Measurements from ENCODE around the gene AKIRIN1. TPM values are rescaled to one million over a fixed set of nuclear protein-coding genes. Genes with fewer than 3 reads are reported as not detected.
"Not testable (repeated sequence)": the region's sequence is repeated elsewhere in the genome, so short reads cannot be mapped to it uniquely, and the experiment has no call there.

The AKIRIN1 gene
- total RNA-seq, 1 experiment from 2014 or later: 38.0 TPM

DNA sequence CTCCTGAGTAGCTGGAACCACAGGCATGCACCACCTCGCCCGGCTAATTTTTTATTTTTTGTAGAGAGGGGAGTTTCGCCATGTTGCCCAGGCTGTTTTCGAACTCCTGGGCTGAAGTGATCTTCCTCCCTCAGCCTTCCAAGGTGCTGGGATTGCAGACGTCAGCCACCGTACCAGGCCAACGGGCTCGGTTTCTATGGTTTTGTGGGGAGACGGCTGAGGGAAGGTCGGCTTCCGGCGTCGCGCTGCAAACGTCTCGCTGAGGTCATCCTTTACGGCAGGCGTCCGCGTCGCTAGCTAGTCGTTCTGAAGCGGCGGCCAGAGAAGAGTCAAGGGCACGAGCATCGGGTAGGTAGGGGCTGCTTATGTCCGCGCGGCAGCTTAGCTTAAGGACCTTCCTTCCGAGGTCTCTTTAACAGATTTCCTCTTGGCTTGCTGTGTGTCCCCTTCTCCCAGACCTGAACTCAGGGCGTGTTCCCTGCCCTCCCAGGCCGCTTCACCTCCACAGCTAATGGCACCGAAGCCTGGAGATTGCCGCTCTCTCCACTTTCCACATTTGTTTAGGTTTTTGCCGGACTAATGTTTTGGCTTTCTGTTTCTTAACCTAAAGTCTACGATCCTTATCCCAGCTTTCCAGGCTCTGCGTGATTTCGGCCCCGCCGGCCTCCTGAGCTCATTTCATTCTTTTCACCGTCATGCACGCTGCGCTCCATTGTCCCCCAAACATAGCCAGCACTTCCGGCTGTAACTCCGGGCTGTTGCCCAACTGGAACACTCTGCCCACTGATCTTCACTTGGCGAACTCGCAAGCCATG lies 35.2 kb downstream of the AKIRIN1 start, which contains the start of gene NDUFS5:
Gene NDUFS5 (plus strand): TSS at position 300 of the 815 bp plus-strand sequence. CDS start 2,375 bp downstream, outside the sequence.
- in situ Hi-C loops (cut with HindIII; ENCODE audit: low pct_unique_long_range_greater_than_20kb, low sequenced_read_pairs): no loop called here
- DNase-seq (ENCODE audit: low read depth): peak; percentile 90

DNA sequence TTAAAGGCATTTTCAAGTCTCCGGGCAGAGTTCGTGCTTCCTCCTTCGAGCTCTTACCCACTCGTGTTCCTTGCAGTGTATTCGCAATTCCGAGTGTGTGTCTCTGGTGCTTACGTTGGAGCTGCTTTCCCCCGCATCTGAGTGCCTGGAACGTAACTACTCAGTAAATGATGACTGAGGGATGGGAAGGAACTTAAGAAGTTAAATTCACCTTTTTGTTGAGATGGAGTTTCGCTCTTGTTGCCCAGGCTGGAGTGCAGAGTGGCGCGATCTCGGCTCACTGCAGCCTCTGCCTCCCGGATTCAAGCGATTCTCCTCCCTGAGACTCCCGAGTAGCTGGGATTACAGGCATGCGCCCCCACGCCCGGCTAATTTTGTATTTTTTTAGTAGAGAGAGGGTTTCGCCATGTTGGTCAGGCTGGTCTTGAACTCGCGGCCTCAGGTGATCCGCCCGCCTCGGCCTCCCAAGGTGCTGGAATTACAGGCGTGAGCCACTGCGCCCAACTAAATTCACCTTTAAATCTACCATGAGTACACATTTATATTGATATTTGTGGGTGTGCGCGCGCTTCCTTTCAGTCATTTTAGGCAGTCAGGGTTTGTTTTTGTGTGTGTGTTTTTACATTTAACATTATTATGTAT lies 35.9 kb downstream of the AKIRIN1 start:
- no peak for DNase-seq (ENCODE audit: low read depth)
- in situ Hi-C loops (cut with HindIII; ENCODE audit: low pct_unique_long_range_greater_than_20kb, low sequenced_read_pairs): no loop called here

- in situ Hi-C loops (cut with HindIII; ENCODE audit: low pct_unique_long_range_greater_than_20kb, low sequenced_read_pairs): no loop called here
- DNase-seq (ENCODE audit: low read depth): no peak
Observed at GRCh38 chr1:39034114-39034654, 43.1 kb downstream of the AKIRIN1 start.

DNA sequence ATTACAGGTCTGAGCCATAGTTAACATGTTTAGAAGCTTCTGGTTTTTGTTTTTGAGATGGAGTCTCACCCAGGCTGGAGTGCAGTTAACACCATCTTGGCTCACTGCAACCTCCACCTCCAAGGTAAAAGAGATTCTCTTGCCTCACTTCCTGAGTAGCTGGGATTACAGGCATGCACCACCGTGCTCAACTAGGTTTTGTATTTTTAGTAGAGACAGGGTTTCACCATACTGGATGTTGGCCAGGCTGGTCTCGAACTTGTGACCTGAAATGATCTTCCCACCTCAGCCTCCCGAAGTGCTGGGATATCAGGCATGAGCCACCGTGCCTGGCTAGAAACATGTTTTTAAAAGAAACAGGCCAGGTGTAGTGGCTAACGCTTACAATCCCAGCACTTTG lies 45.6 kb downstream of the AKIRIN1 start:
- no peak for DNase-seq (ENCODE audit: low read depth)
- in situ Hi-C loops (cut with HindIII; ENCODE audit: low pct_unique_long_range_greater_than_20kb, low sequenced_read_pairs): no loop called here

- in situ Hi-C loops (cut with HindIII; ENCODE audit: low pct_unique_long_range_greater_than_20kb, low sequenced_read_pairs): no loop called here
- no peak for DNase-seq (ENCODE audit: low read depth)
Observed at GRCh38 chr1:39043513-39043912, 52.4 kb downstream of the AKIRIN1 start.

- no peak for DNase-seq (ENCODE audit: low read depth)
- in situ Hi-C loops (cut with HindIII; ENCODE audit: low pct_unique_long_range_greater_than_20kb, low sequenced_read_pairs): no loop called here
Observed at GRCh38 chr1:39044762-39045161, 53.7 kb downstream of the AKIRIN1 start.

DNA sequence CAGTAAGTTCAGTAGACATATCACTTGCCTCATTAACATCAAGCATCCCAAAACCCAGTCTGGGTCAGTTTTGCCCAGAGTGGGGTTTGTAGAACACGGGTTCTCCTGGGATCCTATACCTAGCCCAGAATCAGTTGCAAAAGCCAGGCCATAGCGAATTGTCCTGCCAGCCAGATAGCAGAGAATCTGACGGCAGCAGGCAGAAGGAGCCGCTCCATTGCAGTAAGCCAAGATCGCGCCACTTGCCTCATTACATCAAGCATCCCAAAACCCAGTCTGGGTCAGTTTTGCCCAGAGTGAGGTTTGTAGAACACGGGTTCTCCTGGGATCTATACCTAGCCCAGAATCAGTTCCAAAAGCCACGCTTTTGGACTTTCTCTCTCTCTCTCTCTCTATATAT lies 54.2 kb downstream of the AKIRIN1 start:
- in situ Hi-C loops (cut with HindIII; ENCODE audit: low pct_unique_long_range_greater_than_20kb, low sequenced_read_pairs): no loop called here
- DNase-seq (ENCODE audit: low read depth): no peak

DNA sequence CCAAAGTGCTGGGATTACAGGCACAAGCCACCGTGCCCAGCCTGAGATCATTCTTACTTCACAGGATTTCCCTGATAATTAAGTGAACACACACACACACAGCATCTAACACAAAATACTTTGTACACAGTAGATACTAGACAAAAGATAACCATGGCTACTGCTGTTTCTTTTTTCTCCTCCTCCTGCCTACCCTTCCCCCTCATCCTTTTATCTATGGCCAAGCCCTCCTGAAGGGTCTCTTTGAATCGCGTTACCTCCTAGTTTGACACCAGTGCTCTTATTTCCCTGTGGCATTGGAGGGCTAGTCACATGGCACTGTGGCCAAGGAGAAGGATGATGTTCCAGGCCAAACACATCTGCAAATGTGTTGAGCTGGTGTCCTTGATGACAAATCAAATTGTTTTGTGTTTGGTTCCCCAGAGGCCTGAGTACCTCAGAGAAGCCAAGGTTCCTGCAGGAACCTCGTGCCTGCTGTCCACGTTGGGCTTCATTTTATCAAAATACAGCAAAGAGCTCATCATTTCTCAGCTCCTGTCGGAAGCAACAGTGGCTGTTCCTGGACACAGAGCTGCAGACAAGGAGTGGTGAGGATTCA lies 55.6 kb downstream of the AKIRIN1 start:
- in situ Hi-C loops (cut with HindIII; ENCODE audit: low pct_unique_long_range_greater_than_20kb, low sequenced_read_pairs): no loop called here
- no peak for DNase-seq (ENCODE audit: low read depth)

DNA sequence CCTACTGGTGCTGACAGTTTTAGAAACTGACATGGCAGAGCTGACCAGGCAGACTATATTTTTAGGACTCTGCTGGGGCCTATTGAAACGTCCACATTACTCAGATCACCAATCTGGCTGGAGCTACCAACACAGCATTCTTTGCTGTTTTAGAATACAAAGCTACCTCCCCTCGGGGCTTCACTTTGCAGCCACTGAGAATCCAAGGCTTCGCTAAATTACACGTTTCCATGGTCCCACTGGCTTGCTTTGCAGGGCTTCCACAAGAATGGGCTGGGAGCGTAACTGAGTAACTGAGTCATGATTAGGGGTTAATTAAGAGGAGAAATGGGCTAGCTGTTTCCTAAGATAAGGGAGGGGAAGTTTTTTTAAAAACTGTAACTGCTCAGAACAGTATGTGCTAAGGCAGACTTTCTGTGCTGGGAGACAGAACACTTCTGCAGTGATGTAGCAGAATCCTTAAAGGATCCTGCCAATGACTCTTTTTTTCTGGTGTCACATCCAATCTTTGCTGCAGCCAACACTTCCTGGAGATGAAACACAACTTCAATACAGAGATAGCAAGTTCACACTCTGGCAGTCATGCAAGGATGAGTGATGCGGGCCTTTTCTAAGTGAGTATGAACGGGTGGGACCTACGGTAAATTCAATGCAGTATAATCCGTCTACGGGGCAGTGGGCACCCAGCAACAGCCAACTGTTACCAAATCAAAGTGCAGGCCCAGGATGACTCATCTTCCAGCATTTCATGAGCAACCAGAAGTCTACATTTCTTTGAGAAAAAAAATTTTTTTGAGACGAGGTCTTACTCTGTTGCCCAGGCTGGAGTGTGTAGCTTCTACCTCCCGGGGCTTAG lies 56.5 kb downstream of the AKIRIN1 start:
- in situ Hi-C loops (cut with HindIII; ENCODE audit: low pct_unique_long_range_greater_than_20kb, low sequenced_read_pairs): no loop called here
- DNase-seq (ENCODE audit: low read depth): peak; percentile 98

DNA sequence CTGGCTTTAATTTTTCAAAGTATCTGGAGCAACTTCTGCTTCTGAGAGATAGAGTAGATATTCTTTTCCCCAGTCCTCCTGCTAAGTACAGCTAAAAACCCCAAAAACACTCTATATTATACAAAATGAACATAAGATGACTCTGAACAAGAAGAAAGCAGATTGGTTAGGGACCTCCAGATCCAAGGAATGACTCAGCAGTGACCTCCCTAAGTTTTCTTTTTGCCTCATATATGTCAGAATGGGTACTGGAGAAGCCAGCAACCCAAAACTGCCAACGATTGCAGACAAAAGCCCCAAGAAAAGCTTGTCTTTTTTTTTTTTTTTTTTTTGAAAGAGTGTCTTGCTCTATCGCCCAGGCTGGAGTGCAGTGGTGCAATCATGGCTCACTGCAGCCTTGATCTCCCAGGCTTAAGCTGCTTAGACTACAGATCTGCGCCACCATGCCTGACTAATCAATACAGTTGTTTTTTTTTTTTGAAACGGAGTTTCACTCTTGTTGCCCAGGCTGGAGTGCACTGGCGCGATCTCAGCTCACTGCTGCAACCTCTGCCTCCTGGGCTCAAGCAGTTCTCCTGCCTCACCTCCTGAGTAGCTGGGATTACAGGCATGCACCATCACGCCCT lies 57.8 kb downstream of the AKIRIN1 start:
- peak; percentile 56 for DNase-seq (ENCODE audit: low read depth)
- in situ Hi-C loops (cut with HindIII; ENCODE audit: low pct_unique_long_range_greater_than_20kb, low sequenced_read_pairs): no loop called here

GRCh38 chr1:39050001-39050400 lies 58.9 kb downstream of the AKIRIN1 start:
- DNase-seq (ENCODE audit: low read depth): no peak
- in situ Hi-C loops (cut with HindIII; ENCODE audit: low pct_unique_long_range_greater_than_20kb, low sequenced_read_pairs): no loop called here

GRCh38 chr1:39051193-39051850 lies 60.2 kb downstream of the AKIRIN1 start:
- in situ Hi-C loops (cut with HindIII; ENCODE audit: low pct_unique_long_range_greater_than_20kb, low sequenced_read_pairs): not testable (repeated sequence)
- peak; percentile 28 for DNase-seq (ENCODE audit: low read depth)

GRCh38 chr1:39051956-39052355 lies 60.9 kb downstream of the AKIRIN1 start:
- no peak for DNase-seq (ENCODE audit: low read depth)
- in situ Hi-C loops (cut with HindIII; ENCODE audit: low pct_unique_long_range_greater_than_20kb, low sequenced_read_pairs): no loop called here

DNA sequence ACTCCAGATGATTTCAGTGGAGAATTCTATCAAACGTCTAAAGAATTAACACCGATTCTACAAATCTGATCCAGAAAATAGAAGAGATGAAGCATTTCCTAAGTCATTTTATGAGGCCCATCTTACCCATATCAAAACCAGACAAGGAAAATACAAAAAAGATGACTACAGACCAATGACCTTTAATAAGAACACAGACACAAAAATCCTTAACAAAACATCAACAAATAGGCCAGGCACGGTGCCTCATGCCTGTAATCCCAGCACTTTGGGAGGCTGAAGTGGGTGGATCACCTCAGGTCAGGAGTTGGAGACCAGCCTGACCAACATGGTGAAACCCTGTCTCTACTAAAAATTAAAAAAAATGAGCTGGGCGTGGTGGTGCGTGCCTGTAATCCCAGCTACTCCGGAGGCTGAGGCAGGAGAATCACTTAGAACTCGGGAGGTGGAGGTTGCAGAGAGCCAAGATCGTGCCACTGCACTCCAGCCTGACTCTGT lies 64.2 kb downstream of the AKIRIN1 start:
- DNase-seq (ENCODE audit: low read depth); in situ Hi-C loops (cut with HindIII; ENCODE audit: low pct_unique_long_range_greater_than_20kb, low sequenced_read_pairs): not testable (repeated sequence)
